H1 (cell line): ENCODE results near the gene TC2N. TPM values are rescaled to one million over a fixed set of nuclear protein-coding genes. Genes with fewer than 3 reads are reported as not detected.

Experiments used
- CTCF ChIA-PET: fragments of 300-600 bp; sonication (Branson Sonifier 250); formaldehyde crosslinking; loops from one replicate; lab custom pipeline; 2021; ENCODE audit not compliant: partially characterized antibody; lab: Charles Lee
- POLR2A ChIA-PET: fragments of 300-600 bp; sonication (Branson Sonifier 250); formaldehyde crosslinking; loops from one replicate; lab custom pipeline; 2021; ENCODE audit warnings: inconsistent platforms; ENCODE audit not compliant: partially characterized antibody; lab: Charles Lee
- DNase-seq, 2 experiments: peaks; one replicate each; pipeline versions ENCODE4 v3.0.0 to v3.0.0-alpha.2; 2010 to 2022; ENCODE audit warnings: low spot score in 2 of 2, low read depth in 1 of 2, mixed read lengths in 1 of 2
- FAIRE-seq: peaks from 2 replicates; lab custom pipeline; 2011; peaks lifted over from hg19 to GRCh38; lab: Jason Lieb, UNC
- H2AFZ ChIP-seq: 2 replicates; pipeline ENCODE4 v1.8.1; 2012; ENCODE audit warnings: low read length, inconsistent platforms
- H2AK5ac ChIP-seq: 2 replicates; pipeline ENCODE4 v1.6.1; 2013; ENCODE audit warnings: low read depth, low read length
- H2BK120ac ChIP-seq: replicated peaks from 2 replicates; pipeline ENCODE3; 2013; ENCODE audit warnings: low read depth, low read length, inconsistent platforms
- H2BK12ac ChIP-seq: 2 replicates; pipeline ENCODE4 v1.6.1; 2013; ENCODE audit warnings: low read depth, low read length
- H2BK15ac ChIP-seq: 2 replicates; pipeline ENCODE4 v1.6.1; 2013; ENCODE audit warnings: low read length
- H2BK20ac ChIP-seq: 2 replicates; pipeline ENCODE4 v1.6.1; 2013; ENCODE audit warnings: low read length
- H2BK5ac ChIP-seq: 2 replicates; pipeline ENCODE4 v1.6.1; 2013; ENCODE audit warnings: low read depth, low read length
- H3K14ac ChIP-seq: 2 replicates; pipeline ENCODE4 v1.6.1; 2013; ENCODE audit warnings: inconsistent platforms; ENCODE audit not compliant: insufficient read length
- H3K18ac ChIP-seq: 2 replicates; pipeline ENCODE4 v1.6.1; 2013; ENCODE audit warnings: low read length; ENCODE audit errors: extremely low read depth
- H3K23ac ChIP-seq: 2 replicates; pipeline ENCODE4 v1.6.1; 2013; ENCODE audit warnings: inconsistent platforms; ENCODE audit not compliant: insufficient read length
- H3K23me2 ChIP-seq: 2 replicates; pipeline ENCODE4 v1.6.1; 2013; ENCODE audit warnings: low read depth, low read length
- H3K27ac ChIP-seq: 2 replicates; pipeline ENCODE4 v1.6.1; 2011; ENCODE audit warnings: low read depth, low read length, inconsistent platforms
- H3K27me3 ChIP-seq, 4 experiments: replicated peaks in 1 of 4; 1 replicate in 1 of 4; 2 replicates in 3 of 4; pipeline versions ENCODE4 v1.6.1 to v1.8.1; 2011 to 2013; ENCODE audit warnings: low read length in 3 of 4, mild to moderate bottlenecking in 3 of 4, inconsistent platforms in 2 of 4, mixed read lengths in 2 of 4, moderate library complexity in 1 of 4; ENCODE audit not compliant: control insufficient read depth in 3 of 4, insufficient read depth in 3 of 4; ENCODE audit errors: extremely low read depth in 1 of 4
- H3K36me3 ChIP-seq, 4 experiments: 2 replicates each; pipeline versions ENCODE4 v1.6.1 to v1.8.1; 2011 to 2013; ENCODE audit warnings: mild to moderate bottlenecking in 4 of 4, low read length in 3 of 4, moderate library complexity in 2 of 4, control low read depth in 1 of 4, inconsistent platforms in 1 of 4; ENCODE audit not compliant: insufficient read depth in 4 of 4, control insufficient read depth in 2 of 4
- H3K4ac ChIP-seq: replicated peaks from 2 replicates; pipeline ENCODE3; 2013; ENCODE audit warnings: low read length, low read depth, mixed read lengths, inconsistent platforms; ENCODE audit not compliant: insufficient read length
- H3K4me1 ChIP-seq, 4 experiments: replicated peaks in 1 of 4; 1 replicate in 1 of 4; 2 replicates in 3 of 4; pipeline versions ENCODE4 v1.6.1 to v1.8.1; 2011 to 2013; ENCODE audit warnings: low read length in 3 of 4, inconsistent platforms in 2 of 4, mixed read lengths in 1 of 4; ENCODE audit not compliant: insufficient read depth in 4 of 4, control insufficient read depth in 3 of 4
- H3K4me2 ChIP-seq, 2 experiments: 2 replicates each; pipeline versions ENCODE4 v1.6.1 to v1.8.1; 2011 to 2013; ENCODE audit warnings: low read depth in 2 of 2, low read length in 2 of 2, control low read depth in 1 of 2, inconsistent platforms in 1 of 2, mild to moderate bottlenecking in 1 of 2; ENCODE audit not compliant: insufficient read depth in 1 of 2
- H3K4me3 ChIP-seq, 4 experiments: fragments of 200-600, 300-600 bp in 1 of 4; sonication (generic), shearing (Covaris generic), sonication (Bioruptor Twin) in 1 of 4; 2 replicates each; pipeline versions ENCODE4 v1.5.1 to v1.8.1; 2011 to 2016; ENCODE audit warnings: low read length in 4 of 4, low read depth in 3 of 4, control low read depth in 2 of 4, inconsistent platforms in 2 of 4, mild to moderate bottlenecking in 2 of 4, mixed read lengths in 1 of 4, moderate library complexity in 1 of 4; ENCODE audit not compliant: insufficient read depth in 2 of 4; ENCODE audit errors: extremely low read depth in 1 of 4
- H3K56ac ChIP-seq: replicated peaks from 2 replicates; pipeline ENCODE3; 2013; ENCODE audit warnings: low read depth, mild to moderate bottlenecking, mixed read lengths, low read length, inconsistent platforms; ENCODE audit not compliant: insufficient read length
- H3K79me1 ChIP-seq: 2 replicates; pipeline ENCODE4 v1.6.1; 2013; ENCODE audit warnings: low read depth, low read length, control low read depth
- H3K79me2 ChIP-seq, 2 experiments: 2 replicates each; pipeline versions ENCODE4 v1.6.1 to v1.8.1; 2012 to 2013; ENCODE audit warnings: low read length in 2 of 2, mild to moderate bottlenecking in 2 of 2, inconsistent platforms in 1 of 2; ENCODE audit not compliant: insufficient read depth in 2 of 2, control insufficient read depth in 1 of 2
- H3K9ac ChIP-seq, 4 experiments: replicated peaks in 1 of 4; 1 replicate in 1 of 4; 2 replicates in 3 of 4; pipeline versions ENCODE4 v1.6.1 to v1.8.1; 2011 to 2013; ENCODE audit warnings: low read depth in 3 of 4, low read length in 3 of 4, control low read depth in 2 of 4, mild to moderate bottlenecking in 2 of 4, moderate library complexity in 2 of 4, inconsistent platforms in 1 of 4; ENCODE audit errors: extremely low read depth in 1 of 4
- H3K9me3 ChIP-seq, 2 experiments: 2 replicates each; pipeline versions ENCODE4 v1.6.1 to v1.8.1; 2012 to 2013; ENCODE audit warnings: mild to moderate bottlenecking in 2 of 2, moderate library complexity in 2 of 2, control low read depth in 1 of 2, inconsistent platforms in 1 of 2, low read depth in 1 of 2, low read length in 1 of 2, mixed read lengths in 1 of 2; ENCODE audit not compliant: insufficient read depth in 2 of 2
- H4K20me1 ChIP-seq, 2 experiments: replicated peaks in 1 of 2; 2 replicates each; pipeline versions ENCODE3 to v1.8.1; 2011 to 2013; ENCODE audit warnings: inconsistent platforms in 2 of 2, low read length in 2 of 2, mild to moderate bottlenecking in 1 of 2; ENCODE audit not compliant: insufficient read depth in 2 of 2, control insufficient read depth in 1 of 2
- H4K5ac ChIP-seq: 2 replicates; pipeline ENCODE4 v1.6.1; 2013; ENCODE audit warnings: low read length, low read depth, mixed read lengths, inconsistent platforms; ENCODE audit not compliant: insufficient read length
- H4K8ac ChIP-seq: 2 replicates; pipeline ENCODE4 v1.8.0; 2013; ENCODE audit warnings: mild to moderate bottlenecking, moderate library complexity, low read length, inconsistent platforms; ENCODE audit not compliant: insufficient read depth; ENCODE audit errors: extremely low read depth
- H4K91ac ChIP-seq: replicated peaks from 2 replicates; pipeline ENCODE3; 2013; ENCODE audit warnings: low read length, mixed read lengths, inconsistent platforms; ENCODE audit not compliant: insufficient read length
- BRCA1 ChIP-seq: IDR thresholded peaks from 2 replicates; pipeline ENCODE4 v1.6.1; 2012; ENCODE audit warnings: low read depth, low read length, improper control_type of control experiment
- CEBPB ChIP-seq: IDR thresholded peaks from 2 replicates; pipeline ENCODE4 v1.6.1; 2012; ENCODE audit warnings: low read depth, low read length
- POLR2AphosphoS5 ChIP-seq: IDR thresholded peaks from 2 replicates; pipeline ENCODE4 v1.6.1; 2011; ENCODE audit warnings: low read depth, low read length
- RNF2 ChIP-seq: fragments of 200-900, 300-1000 bp; sonication (generic); IDR thresholded peaks from 2 replicates; pipeline ENCODE4 v1.7.1; 2016; ENCODE audit warnings: borderline replicate concordance, low read depth, mild to moderate bottlenecking, antibody characterized with exemption, low read length; ENCODE audit not compliant: poor library complexity, severe bottlenecking; ENCODE audit errors: missing control alignments
- SIRT6 ChIP-seq: IDR thresholded peaks from one replicate; pipeline ENCODE4 v1.7.1; 2012; ENCODE audit warnings: low read length, inconsistent platforms
- WGBS, 2 experiments: shearing (Covaris generic) in 1 of 2; methylation state at CpG; one replicate each; pipeline versions ENCODE4 v1.1.6 to v1.1.7; 2013 to 2015; ENCODE audit warnings: low lambda C conversion rate in 2 of 2, mixed read lengths in 2 of 2, inconsistent platforms in 1 of 2, low coverage in 1 of 2, missing lambda C conversion rate in 1 of 2; ENCODE audit not compliant: insufficient replicate concordance in 2 of 2, insufficient coverage in 1 of 2, insufficient read length in 1 of 2; ENCODE audit errors: extremely low coverage in 1 of 2, missing lambda C conversion rate in 1 of 2; 5-methylcytosine and 5-hydroxymethylcytosine counted together
- polyA plus RNA-seq, 7 experiments: library from polyadenylated mRNA; depleted of rRNA in 3 of 7; stranded (reverse) in 5 of 7; unstranded in 2 of 7; fragments of >200 nt in 5 of 7; fragments of 200-250 nt in 2 of 7; gene quantifications; 1 replicate in 5 of 7; 2 replicates in 1 of 7; 4 replicates in 1 of 7; pipeline versions ENCODE4 v1.2.1 to v1.2.3, GENCODE V29; 2011 to 2013; ENCODE audit warnings: missing spikeins in 2 of 7, mixed read lengths in 2 of 7
- total RNA-seq: library from RNA; stranded (reverse); fragmentation: NEBNext Ultra II Directional; extraction: Animal tissue kit (Norgen Biotek cat#: 25700); gene quantifications from 2 replicates; pipeline ENCODE4 v1.2.1, GENCODE V29; 2021

The TC2N gene
- total and polyA plus RNA-seq, 2 of the 8 experiments (the other 6 are each of a cell fraction or from before 2014, with no cell fraction given): 9.7 to 36.2 TPM

- TF ChIP-seq POLR2AphosphoS5 (no peak), RNF2 (no peak), SIRT6 (no peak), BRCA1 (no peak), CEBPB (peak; percentile 52; the same call in 1 of the 2 replicates)
- POLR2A ChIA-PET: no interaction called here
- H3K56ac ChIP-seq: no peak overlapping the region
- 0 out of 4 replicates have a peak, but pooled peaks cover 0 to 2% of the 10 kb centered on the region in 2 experiments for H3K9me3 ChIP-seq
- no peak overlapping the region for H3K4me3 ChIP-seq
- no peak overlapping the region for H3K27ac ChIP-seq
- no peak overlapping the region for H3K4ac ChIP-seq
- no peaks in the 10 kb centered on the region; the same call in 1 of the 2 replicates for H3K23me2 ChIP-seq
- no peak overlapping the region for H4K8ac ChIP-seq
- H4K91ac ChIP-seq: no peak overlapping the region
- WGBS, 2 experiments: 88% methylated on average over 3 of the region's 3 CpGs; no CpG with 5 or more reads in 1 of the 2 experiments
- H2AK5ac ChIP-seq: no peak overlapping the region
- H3K27me3 ChIP-seq: no peaks in the 10 kb centered on the region
- H2BK12ac ChIP-seq: no peak overlapping the region
- CTCF ChIA-PET: no interaction called here
- H3K14ac ChIP-seq: no peak overlapping the region
- H3K4me1 ChIP-seq: no peaks in the 10 kb centered on the region; a peak in 1 of 7 replicates
- H3K79me1 ChIP-seq: no peaks in the 10 kb centered on the region
- no peak overlapping the region for H2BK5ac ChIP-seq
- no peak overlapping the region for H2BK15ac ChIP-seq
- FAIRE-seq (no peak), DNase-seq (no peak)
- H3K9ac ChIP-seq: no peak overlapping the region
- no peaks in the 10 kb centered on the region for H3K36me3 ChIP-seq
- no peak overlapping the region for H3K4me2 ChIP-seq
- H3K18ac ChIP-seq: no peak overlapping the region
- no peaks in the 10 kb centered on the region for H3K79me2 ChIP-seq
- no peak overlapping the region for H2AFZ ChIP-seq
- no peak overlapping the region for H3K23ac ChIP-seq
- H4K20me1 ChIP-seq: no peaks in the 10 kb centered on the region
- no peak overlapping the region for H2BK20ac ChIP-seq
- H2BK120ac ChIP-seq: no peak overlapping the region
- no peak overlapping the region for H4K5ac ChIP-seq
Observed at GRCh38 chr14:91750634-91751198, 116.6 kb downstream of the TC2N start.
